ENCODE measurements around the gene MED9. TPM values are rescaled to one million over a fixed set of nuclear protein-coding genes. Genes with fewer than 3 reads are reported as not detected.

The MED9 gene
- total and polyA plus RNA-seq, 2 of the 4 experiments (the other 2 are of a cell fraction): 6.1 to 10.1 TPM

GRCh38 chr17:17491031-17491471 lies 14.3 kb downstream of the MED9 start:
- POLR2A ChIA-PET (ENCODE audit: unreplicated experiment): no interaction called here

More at GRCh38 chr17:17491031-17491471, 14.3 kb downstream of the MED9 start:
- no peak overlapping the region for H3K23ac ChIP-seq (ENCODE audit: low read depth, low read length)
- H4K20me1 ChIP-seq (ENCODE audit: insufficient read depth, low read length): peaks cover 15% of the 10 kb centered on the region
- H2BK15ac ChIP-seq (ENCODE audit: low read depth, low read length): no peak overlapping the region
- no peak overlapping the region for H3K27ac ChIP-seq (ENCODE audit: insufficient read depth, low read length)
- 0 out of 2 replicates have a peak, but pooled peaks cover 2% of the 10 kb centered on the region for H3K9me1 ChIP-seq (ENCODE audit: insufficient read depth, low read length)
- H3K36me3 ChIP-seq (ENCODE audit: control insufficient read depth, insufficient read depth, low read length): peaks cover 32% of the 10 kb centered on the region
- no peak overlapping the region for H4K91ac ChIP-seq (ENCODE audit: insufficient read depth, low read depth, low read length)
- CTCF ChIA-PET: interaction anchor here (0.6 kb wide), 1 partner anchor 111 kb away, joined by 3 read pairs; no protein-coding TSS in a partner anchor
- no peak overlapping the region for H2BK5ac ChIP-seq (ENCODE audit: low read depth, low read length, poor library complexity, severe bottlenecking)
- peaks cover 13 to 31% of the 10 kb centered on the region in 2 experiments; a peak in 3 of 4 replicates for H3K79me1 ChIP-seq (ENCODE audit: low read depth in 1 of 2, low read length in 2 of 2)
- BruUV-seq (replicated peaks): no TSS peak
- no peak overlapping the region for H3K4ac ChIP-seq (ENCODE audit: low read depth, low read length)
- ATAC-seq (ENCODE audit: low read depth): no peak
- 48% methylated on average over 4 of the region's 10 CpGs; no CpG with 5 or more reads in 1 of the 2 experiments for WGBS, 2 experiments (ENCODE audit: extremely low coverage in 2 of 2, insufficient read length in 1 of 2)
- H2BK120ac ChIP-seq (ENCODE audit: low read depth, low read length): no peak overlapping the region
- H3K27me3 ChIP-seq (ENCODE audit: control insufficient read depth, insufficient read depth, low read length): no peaks in the 10 kb centered on the region
- H2AK5ac ChIP-seq (ENCODE audit: low read depth, low read length): no peak overlapping the region
- no peak for DNase-seq
- H3K9me3 ChIP-seq (ENCODE audit: control insufficient read depth, insufficient read depth, low read length): no peaks in the 10 kb centered on the region
- H3K4me2 ChIP-seq (ENCODE audit: low read depth, low read length): no peak overlapping the region
- H2BK20ac ChIP-seq (ENCODE audit: low read depth, low read length): no peak overlapping the region
- H4K8ac ChIP-seq (ENCODE audit: low read depth in 2 of 2, low read length in 2 of 2): no peak overlapping the region
- no peak overlapping the region for H3K9ac ChIP-seq (ENCODE audit: low read depth, low read length)
- intact Hi-C loops (cut with micrococcal nuclease) (no loop called here), dilution Hi-C loops (cut with HindIII; ENCODE audit: low sequenced_read_pairs, unreplicated experiment) (no loop called here), in situ Hi-C loops (cut with MboI; ENCODE audit: low sequenced_read_pairs) (no loop called here)
- no peak overlapping the region for H2AFZ ChIP-seq (replicated peaks; ENCODE audit: low read length, poor library complexity)
- no peak overlapping the region for H3K18ac ChIP-seq (ENCODE audit: low read depth, low read length)
- no peak overlapping the region for H2AK9ac ChIP-seq (replicated peaks; ENCODE audit: low read depth, low read length, poor library complexity)
- no peak overlapping the region for H3K56ac ChIP-seq (ENCODE audit: extremely low read depth, insufficient read depth, low read length)
- H3K4me1 ChIP-seq (ENCODE audit: control insufficient read depth, insufficient read depth, low read length): peaks cover 7% of the 10 kb centered on the region; the same call in 1 of the 2 replicates
- no peak overlapping the region for H4K5ac ChIP-seq (ENCODE audit: low read depth, low read length)
- H3K4me3 ChIP-seq (ENCODE audit: insufficient read depth, low read depth, low read length): no peak overlapping the region
- TF ChIP-seq FOS (IDR thresholded peaks at IDR 0.05; ENCODE audit: low read depth, low read length): no peak
- no peak for TF ChIP-seq ELK1 (IDR thresholded peaks at IDR 0.05; ENCODE audit: borderline replicate concordance, low read depth, low read length)
- TF ChIP-seq MAFK (IDR thresholded peaks at IDR 0.05; ENCODE audit: low read depth, low read length): no peak
- no peak for TF ChIP-seq POLR2A (IDR thresholded peaks at IDR 0.05; ENCODE audit: low read depth, low read length)
- TF ChIP-seq NFE2L2 (IDR thresholded peaks at IDR 0.05; ENCODE audit: low read depth, low read length): no peak
- no peak for TF ChIP-seq BHLHE40 (IDR thresholded peaks at IDR 0.05; ENCODE audit: low read depth, low read length)
- TF ChIP-seq CEBPB (IDR thresholded peaks at IDR 0.05; ENCODE audit: low read depth, low read length): no peak
- no peak for TF ChIP-seq MXI1 (IDR thresholded peaks at IDR 0.05; ENCODE audit: borderline replicate concordance, low read depth, low read length)
- H3K14ac ChIP-seq (replicated peaks; ENCODE audit: low read depth, low read length): no peak overlapping the region
